HFFc6 (cell line): ENCODE data around the gene DBH. TPM values are rescaled to one million over a fixed set of nuclear protein-coding genes. Genes with fewer than 3 reads are reported as not detected.

Source experiments
- DNase-seq: peaks from one replicate; pipeline ENCODE4 v3.0.0-alpha.2; 2018
- H3K27ac Mint-ChIP-seq: 2 replicates; pipeline ENCODE4 v1.8.0; 2020; ENCODE audit warnings: mild to moderate bottlenecking, mixed read lengths
- H3K27me3 Mint-ChIP-seq: 2 replicates; pipeline ENCODE4 v1.8.0; 2021; ENCODE audit warnings: mild to moderate bottlenecking, moderate library complexity, mixed read lengths; ENCODE audit not compliant: insufficient read depth
- H3K36me3 Mint-ChIP-seq: 2 replicates; pipeline ENCODE4 v1.8.0; 2021; ENCODE audit warnings: low read depth, mixed read lengths
- H3K4me1 Mint-ChIP-seq: 2 replicates; pipeline ENCODE4 v1.8.0; 2020; ENCODE audit warnings: low read depth, mixed read lengths
- H3K4me3 Mint-ChIP-seq: 2 replicates; pipeline ENCODE4 v1.8.0; 2020; ENCODE audit warnings: mild to moderate bottlenecking, moderate library complexity, mixed read lengths
- H3K9me3 Mint-ChIP-seq: 2 replicates; pipeline ENCODE4 v1.8.0; 2020; ENCODE audit warnings: mild to moderate bottlenecking, mixed read lengths
- CTCF ChIP-seq: fragments of 200-600 bp; sonication (generic); IDR thresholded peaks from 2 replicates; pipeline ENCODE4 v1.5.0; 2021; ENCODE audit warnings: antibody characterized with exemption, mild to moderate bottlenecking
- total RNA-seq, 6 experiments: library from RNA; stranded (reverse); fragmentation: NEBNext Ultra II Directional; extraction: Animal tissue kit (Norgen Biotek cat#: 25700); gene quantifications; 2 replicates in 1 of 6; 3 replicates in 5 of 6; pipeline ENCODE4 v1.2.3, GENCODE V29; 2021

DBH gene
- total RNA-seq, 6 experiments from 2014 or later = not detected

GRCh38 chr9:133684121-133684935, 48.2 kb downstream of the DBH start:
- DNase-seq = no peak
- Mint-ChIP-seq H3K4me3 (no peak overlapping the region), H3K27ac (no peak overlapping the region), H3K4me1 (peaks cover 8% of the 10 kb centered on the region), H3K9me3 (no peaks in the 10 kb centered on the region), H3K27me3 (peaks cover 7% of the 10 kb centered on the region), H3K36me3 (no peaks in the 10 kb centered on the region)
- no peak for TF ChIP-seq CTCF

GRCh38 chr9:133684936-133685361, 48.8 kb downstream of the DBH start:
- Mint-ChIP-seq H3K4me3 (no peak overlapping the region), H3K27ac (no peak overlapping the region), H3K27me3 (peaks cover 7% of the 10 kb centered on the region), H3K9me3 (no peaks in the 10 kb centered on the region), H3K36me3 (no peaks in the 10 kb centered on the region), H3K4me1 (peaks cover 8% of the 10 kb centered on the region)
- TF ChIP-seq CTCF = no peak
- no peak for DNase-seq

- Mint-ChIP-seq H3K4me3 (no peak overlapping the region), H3K27ac (no peak overlapping the region), H3K4me1 (peaks cover 8% of the 10 kb centered on the region), H3K27me3 (peaks cover 7% of the 10 kb centered on the region), H3K9me3 (no peaks in the 10 kb centered on the region), H3K36me3 (no peaks in the 10 kb centered on the region)
- no peak for TF ChIP-seq CTCF
- DNase-seq = no peak
Observed at GRCh38 chr9:133685653-133686609, 49.8 kb downstream of the DBH start.

- Mint-ChIP-seq H3K4me1 (peaks cover 8% of the 10 kb centered on the region), H3K36me3 (no peaks in the 10 kb centered on the region), H3K9me3 (no peaks in the 10 kb centered on the region), H3K27ac (no peak overlapping the region), H3K4me3 (no peak overlapping the region), H3K27me3 (peaks cover 7% of the 10 kb centered on the region)
- TF ChIP-seq CTCF = no peak
- DNase-seq = no peak
Observed at GRCh38 chr9:133686642-133687575, 50.7 kb downstream of the DBH start.
